COLO668 (cell line): ENCODE results near the gene WDR13.
"Not testable (repeated sequence)": the region's sequence is repeated elsewhere in the genome, so short reads cannot be mapped to it uniquely, and the experiment has no call there.

Experiments
- DNase-seq: peaks from one replicate; lab custom pipeline; 2025; ENCODE audit not compliant: unreplicated experiment; lab: John Stamatoyannopoulos, UW

The WDR13 gene

GRCh38 chrX:48652055-48652579 is 54.8 kb downstream of the WDR13 start:
- DNase-seq = not testable (repeated sequence)

- not testable (repeated sequence) for DNase-seq
Observed at GRCh38 chrX:48654746-48655145, 57.5 kb downstream of the WDR13 start.
